Measurements from ENCODE around the gene EXT2.

Gene EXT2

GRCh38 chr11:44071157-44071556, 24.3 kb upstream of the EXT2 start:
- peaks cover 17% of the 10 kb centered on the region for H3K4me1 Mint-ChIP-seq (ENCODE audit: low read depth)
- no peak overlapping the region for H3K4me3 Mint-ChIP-seq
- peaks cover 35% of the 10 kb centered on the region for H3K36me3 Mint-ChIP-seq (ENCODE audit: low read depth)
- no peak for DNase-seq (ENCODE audit: low spot score)
- peak overlapping the region; percentile 22 for H3K27ac Mint-ChIP-seq
- H3K9me3 Mint-ChIP-seq: no peaks in the 10 kb centered on the region
- H3K27me3 Mint-ChIP-seq (ENCODE audit: low read depth): no peaks in the 10 kb centered on the region

GRCh38 chr11:44072757-44073658, 22.5 kb upstream of the EXT2 start:
- DNase-seq (ENCODE audit: low spot score): no peak
- H3K9me3 Mint-ChIP-seq: no peaks in the 10 kb centered on the region
- no peak overlapping the region for H3K4me3 Mint-ChIP-seq
- H3K27ac Mint-ChIP-seq: no peak overlapping the region
- peaks cover 7% of the 10 kb centered on the region for H3K4me1 Mint-ChIP-seq (ENCODE audit: low read depth)
- H3K36me3 Mint-ChIP-seq (ENCODE audit: low read depth): peaks cover 33% of the 10 kb centered on the region
- no peaks in the 10 kb centered on the region for H3K27me3 Mint-ChIP-seq (ENCODE audit: low read depth)

- H3K9me3 Mint-ChIP-seq: no peaks in the 10 kb centered on the region
- peaks cover 3% of the 10 kb centered on the region for H3K4me1 Mint-ChIP-seq (ENCODE audit: low read depth)
- DNase-seq (ENCODE audit: low spot score): no peak
- H3K4me3 Mint-ChIP-seq: no peak overlapping the region
- peaks cover 20% of the 10 kb centered on the region for H3K36me3 Mint-ChIP-seq (ENCODE audit: low read depth)
- no peak overlapping the region for H3K27ac Mint-ChIP-seq
- no peaks in the 10 kb centered on the region for H3K27me3 Mint-ChIP-seq (ENCODE audit: low read depth)
These were observed 16.7 kb upstream of the EXT2 start for GRCh38 chr11:44078794-44079193.

GRCh38 chr11:44079376-44079775, 16.1 kb upstream of the EXT2 start:
- Mint-ChIP-seq H3K4me3 (no peak overlapping the region), H3K27me3 (ENCODE audit: low read depth) (no peaks in the 10 kb centered on the region), H3K27ac (no peak overlapping the region), H3K9me3 (peaks cover 4% of the 10 kb centered on the region), H3K4me1 (ENCODE audit: low read depth) (peaks cover 1% of the 10 kb centered on the region), H3K36me3 (ENCODE audit: low read depth) (peaks cover 26% of the 10 kb centered on the region)
- DNase-seq (ENCODE audit: low spot score): no peak

- Mint-ChIP-seq H3K27ac (no peak overlapping the region), H3K9me3 (peaks cover 10% of the 10 kb centered on the region), H3K36me3 (ENCODE audit: low read depth) (peaks cover 32% of the 10 kb centered on the region), H3K4me1 (ENCODE audit: low read depth) (no peaks in the 10 kb centered on the region), H3K27me3 (ENCODE audit: low read depth) (no peaks in the 10 kb centered on the region), H3K4me3 (no peak overlapping the region)
- DNase-seq (ENCODE audit: low spot score): no peak
These were observed 14.5 kb upstream of the EXT2 start for GRCh38 chr11:44080951-44081350.

GRCh38 chr11:44082645-44083044, 12.8 kb upstream of the EXT2 start:
- Mint-ChIP-seq H3K4me1 (ENCODE audit: low read depth) (no peaks in the 10 kb centered on the region), H3K36me3 (ENCODE audit: low read depth) (peaks cover 34% of the 10 kb centered on the region), H3K4me3 (no peak overlapping the region), H3K9me3 (peaks cover 15% of the 10 kb centered on the region), H3K27me3 (ENCODE audit: low read depth) (no peaks in the 10 kb centered on the region), H3K27ac (no peak overlapping the region)
- no peak for DNase-seq (ENCODE audit: low spot score)

- H3K4me3 Mint-ChIP-seq: no peak overlapping the region
- H3K4me1 Mint-ChIP-seq (ENCODE audit: low read depth): peaks cover 6% of the 10 kb centered on the region
- H3K36me3 Mint-ChIP-seq (ENCODE audit: low read depth): peaks cover 39% of the 10 kb centered on the region
- peaks cover 15% of the 10 kb centered on the region for H3K9me3 Mint-ChIP-seq
- no peak for DNase-seq (ENCODE audit: low spot score)
- H3K27me3 Mint-ChIP-seq (ENCODE audit: low read depth): no peaks in the 10 kb centered on the region
- H3K27ac Mint-ChIP-seq: no peak overlapping the region
These were observed 12.0 kb upstream of the EXT2 start for GRCh38 chr11:44083433-44083832.

GRCh38 chr11:44083906-44084305, 11.6 kb upstream of the EXT2 start:
- Mint-ChIP-seq H3K4me3 (no peak overlapping the region), H3K36me3 (ENCODE audit: low read depth) (peaks cover 42% of the 10 kb centered on the region), H3K27me3 (ENCODE audit: low read depth) (no peaks in the 10 kb centered on the region), H3K27ac (no peak overlapping the region), H3K9me3 (peaks cover 15% of the 10 kb centered on the region), H3K4me1 (ENCODE audit: low read depth) (peaks cover 11% of the 10 kb centered on the region)
- DNase-seq (ENCODE audit: low spot score): no peak

GRCh38 chr11:44085330-44085729, 10.1 kb upstream of the EXT2 start:
- H3K4me3 Mint-ChIP-seq: no peak overlapping the region
- H3K4me1 Mint-ChIP-seq (ENCODE audit: low read depth): peaks cover 23% of the 10 kb centered on the region
- H3K27ac Mint-ChIP-seq: no peak overlapping the region
- peaks cover 51% of the 10 kb centered on the region for H3K36me3 Mint-ChIP-seq (ENCODE audit: low read depth)
- no peak for DNase-seq (ENCODE audit: low spot score)
- H3K9me3 Mint-ChIP-seq: peaks cover 18% of the 10 kb centered on the region
- no peaks in the 10 kb centered on the region for H3K27me3 Mint-ChIP-seq (ENCODE audit: low read depth)

GRCh38 chr11:44088377-44088776, 7.1 kb upstream of the EXT2 start:
- Mint-ChIP-seq H3K36me3 (ENCODE audit: low read depth) (peaks cover 51% of the 10 kb centered on the region), H3K4me3 (no peak overlapping the region), H3K4me1 (ENCODE audit: low read depth) (peaks cover 23% of the 10 kb centered on the region), H3K27ac (no peak overlapping the region), H3K9me3 (peaks cover 18% of the 10 kb centered on the region), H3K27me3 (ENCODE audit: low read depth) (no peaks in the 10 kb centered on the region)
- no peak for DNase-seq (ENCODE audit: low spot score)

GRCh38 chr11:44088871-44089270, 6.6 kb upstream of the EXT2 start:
- H3K9me3 Mint-ChIP-seq: peaks cover 18% of the 10 kb centered on the region
- peaks cover 23% of the 10 kb centered on the region for H3K4me1 Mint-ChIP-seq (ENCODE audit: low read depth)
- H3K27ac Mint-ChIP-seq: no peak overlapping the region
- no peak for DNase-seq (ENCODE audit: low spot score)
- H3K36me3 Mint-ChIP-seq (ENCODE audit: low read depth): peaks cover 49% of the 10 kb centered on the region
- H3K27me3 Mint-ChIP-seq (ENCODE audit: low read depth): no peaks in the 10 kb centered on the region
- no peak overlapping the region for H3K4me3 Mint-ChIP-seq

GRCh38 chr11:44090539-44090938, 4.9 kb upstream of the EXT2 start:
- H3K4me1 Mint-ChIP-seq (ENCODE audit: low read depth): peaks cover 35% of the 10 kb centered on the region
- H3K9me3 Mint-ChIP-seq: peaks cover 11% of the 10 kb centered on the region
- DNase-seq (ENCODE audit: low spot score): no peak
- H3K4me3 Mint-ChIP-seq: no peak overlapping the region
- peaks cover 37% of the 10 kb centered on the region for H3K36me3 Mint-ChIP-seq (ENCODE audit: low read depth)
- H3K27me3 Mint-ChIP-seq (ENCODE audit: low read depth): peaks cover 2% of the 10 kb centered on the region
- no peak overlapping the region for H3K27ac Mint-ChIP-seq

- DNase-seq (ENCODE audit: low spot score): peak; percentile 68
- H3K4me3 Mint-ChIP-seq: peak overlapping the region; percentile 72
- H3K9me3 Mint-ChIP-seq: peaks cover 3% of the 10 kb centered on the region
- H3K4me1 Mint-ChIP-seq (ENCODE audit: low read depth): peaks cover 29% of the 10 kb centered on the region
- no peak overlapping the region for H3K27ac Mint-ChIP-seq
- peaks cover 14% of the 10 kb centered on the region for H3K36me3 Mint-ChIP-seq (ENCODE audit: low read depth)
- H3K27me3 Mint-ChIP-seq (ENCODE audit: low read depth): peaks cover 2% of the 10 kb centered on the region
These were observed 1.1 kb upstream of the EXT2 start for GRCh38 chr11:44094260-44094868.

- H3K36me3 Mint-ChIP-seq (ENCODE audit: low read depth): peaks cover 3% of the 10 kb centered on the region
- peaks cover 2% of the 10 kb centered on the region for H3K27me3 Mint-ChIP-seq (ENCODE audit: low read depth)
- H3K27ac Mint-ChIP-seq: no peak overlapping the region
- no peaks in the 10 kb centered on the region for H3K9me3 Mint-ChIP-seq
- H3K4me1 Mint-ChIP-seq (ENCODE audit: low read depth): peaks cover 22% of the 10 kb centered on the region
- DNase-seq (ENCODE audit: low spot score): no peak
- peak overlapping the region; percentile 86 for H3K4me3 Mint-ChIP-seq
These were observed 1.1 kb downstream of the EXT2 start for GRCh38 chr11:44096360-44097185.
